Retina (tissue), 1 donor: ENCODE results near the gene HTRA1.

Experiments used
- DNase-seq: peaks from one replicate; pipeline ENCODE4 v3.0.0-alpha.2; 2016

HTRA1 gene

GRCh38 chr10:122475100-122475499, 13.7 kb downstream of the HTRA1 start:
- DNase-seq, result no peak

GRCh38 chr10:122475591-122476332, 14.4 kb downstream of the HTRA1 start:
- DNase-seq, result peak; percentile 78

- no peak for DNase-seq
Observed at GRCh38 chr10:122476333-122476695, 15.0 kb downstream of the HTRA1 start.

DNA sequence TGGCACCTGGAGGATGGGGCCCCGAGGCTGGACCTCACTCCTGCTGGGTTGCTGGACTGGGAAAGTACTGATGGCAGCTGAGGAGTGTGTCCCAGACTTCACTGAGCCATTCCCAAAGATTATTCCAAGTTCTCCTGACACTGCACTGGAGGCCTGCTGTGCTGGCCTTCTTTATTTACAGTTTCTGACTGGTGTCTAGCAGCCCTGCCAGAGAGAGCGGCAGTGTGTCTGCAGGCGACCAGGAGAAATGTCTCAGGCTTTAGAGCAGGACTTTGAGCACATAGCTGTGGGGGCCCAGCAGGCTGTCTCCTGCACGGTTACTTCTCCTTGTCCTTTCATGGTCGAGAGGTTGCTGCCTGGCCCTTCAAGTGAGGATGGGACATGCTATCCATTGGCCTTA, 16.1 kb downstream of the HTRA1 start:
- no peak for DNase-seq

DNA sequence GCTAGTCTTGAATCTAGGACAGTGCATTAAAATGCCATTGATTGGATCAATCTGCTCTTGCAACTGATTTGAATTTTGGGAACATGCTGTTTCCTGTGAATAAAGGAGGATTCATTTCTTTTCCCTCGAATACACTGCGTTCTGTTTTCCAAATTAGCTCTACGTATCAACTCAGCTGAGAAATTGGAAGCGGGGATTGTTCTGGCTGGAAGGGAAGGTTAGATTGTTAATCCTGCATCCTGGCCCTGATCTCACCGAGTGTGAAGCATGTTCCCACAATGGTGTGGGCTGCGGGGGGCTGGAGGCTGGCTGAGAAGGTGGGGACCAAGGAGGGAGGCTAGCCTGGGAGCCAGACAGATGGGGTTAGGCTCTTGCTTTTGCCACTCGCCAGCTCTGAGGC, 17.6 kb downstream of the HTRA1 start:
- peak; percentile 39 for DNase-seq

GRCh38 chr10:122480146-122480833, 18.9 kb downstream of the HTRA1 start:
- DNase-seq, result no peak

DNA sequence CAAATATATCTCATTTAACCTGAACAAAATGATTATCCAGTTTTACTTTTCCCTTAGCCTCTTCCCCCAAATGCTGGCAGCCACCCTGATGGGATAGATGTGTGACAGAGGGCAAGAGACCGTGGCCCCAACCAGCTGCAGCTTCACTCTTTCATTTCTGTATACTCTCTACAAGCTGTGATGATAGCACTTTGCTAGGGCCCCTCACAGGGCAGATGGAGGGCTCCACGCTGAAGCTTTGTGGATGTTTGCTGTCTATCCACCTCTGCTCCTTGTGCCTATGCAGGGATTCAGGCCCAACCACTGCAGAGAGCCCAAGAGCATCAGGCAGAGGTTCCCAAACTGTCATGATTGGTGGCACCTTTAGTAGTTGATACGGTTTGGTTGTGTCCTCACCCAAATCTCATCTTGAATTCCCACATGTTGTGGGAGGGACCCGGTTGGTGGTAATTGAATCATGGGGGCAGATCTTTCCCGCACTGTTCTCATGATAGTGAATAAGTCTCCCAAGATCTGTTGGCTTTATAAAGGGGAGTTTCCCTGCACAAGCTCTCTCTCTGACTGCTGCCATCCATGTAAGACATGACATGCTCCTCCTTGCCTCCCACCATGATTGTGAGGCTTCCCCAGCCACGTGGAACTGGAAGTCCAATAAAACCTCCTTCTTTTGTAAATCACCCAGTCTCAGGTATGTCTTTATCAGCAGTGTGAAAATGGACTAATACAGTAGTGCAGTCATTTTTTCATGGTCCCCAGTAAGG, 20.1 kb downstream of the HTRA1 start:
- DNase-seq, result no peak

GRCh38 chr10:122484276-122485060, 23.1 kb downstream of the HTRA1 start:
- DNase-seq, result no peak

GRCh38 chr10:122485670-122486069, 24.3 kb downstream of the HTRA1 start:
- DNase-seq, result no peak

- DNase-seq, result peak; percentile 38
Observed at GRCh38 chr10:122486406-122487080, 25.2 kb downstream of the HTRA1 start.

- DNase-seq, result peak; percentile 71
Observed at GRCh38 chr10:122487174-122487765, 25.9 kb downstream of the HTRA1 start.

DNA sequence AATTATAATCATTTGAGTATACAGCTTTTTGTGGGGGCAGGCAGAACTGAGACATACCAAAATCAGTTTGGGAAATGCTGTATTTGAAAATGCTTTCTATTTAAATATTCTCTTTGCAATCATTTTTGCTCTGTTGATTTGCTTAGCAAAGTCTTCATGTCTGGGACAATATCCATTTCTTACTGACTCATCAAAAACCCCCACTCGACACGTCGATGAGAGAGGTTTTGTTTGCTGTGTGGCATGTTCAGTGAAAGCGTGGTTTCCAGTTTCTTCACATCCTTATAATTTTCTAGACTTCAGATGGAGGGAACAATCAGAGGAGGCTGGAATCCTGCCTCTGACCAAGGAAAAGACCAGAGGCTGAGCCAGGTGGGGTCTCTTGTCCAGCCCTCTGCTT, 28.9 kb downstream of the HTRA1 start:
- DNase-seq, result no peak

DNA sequence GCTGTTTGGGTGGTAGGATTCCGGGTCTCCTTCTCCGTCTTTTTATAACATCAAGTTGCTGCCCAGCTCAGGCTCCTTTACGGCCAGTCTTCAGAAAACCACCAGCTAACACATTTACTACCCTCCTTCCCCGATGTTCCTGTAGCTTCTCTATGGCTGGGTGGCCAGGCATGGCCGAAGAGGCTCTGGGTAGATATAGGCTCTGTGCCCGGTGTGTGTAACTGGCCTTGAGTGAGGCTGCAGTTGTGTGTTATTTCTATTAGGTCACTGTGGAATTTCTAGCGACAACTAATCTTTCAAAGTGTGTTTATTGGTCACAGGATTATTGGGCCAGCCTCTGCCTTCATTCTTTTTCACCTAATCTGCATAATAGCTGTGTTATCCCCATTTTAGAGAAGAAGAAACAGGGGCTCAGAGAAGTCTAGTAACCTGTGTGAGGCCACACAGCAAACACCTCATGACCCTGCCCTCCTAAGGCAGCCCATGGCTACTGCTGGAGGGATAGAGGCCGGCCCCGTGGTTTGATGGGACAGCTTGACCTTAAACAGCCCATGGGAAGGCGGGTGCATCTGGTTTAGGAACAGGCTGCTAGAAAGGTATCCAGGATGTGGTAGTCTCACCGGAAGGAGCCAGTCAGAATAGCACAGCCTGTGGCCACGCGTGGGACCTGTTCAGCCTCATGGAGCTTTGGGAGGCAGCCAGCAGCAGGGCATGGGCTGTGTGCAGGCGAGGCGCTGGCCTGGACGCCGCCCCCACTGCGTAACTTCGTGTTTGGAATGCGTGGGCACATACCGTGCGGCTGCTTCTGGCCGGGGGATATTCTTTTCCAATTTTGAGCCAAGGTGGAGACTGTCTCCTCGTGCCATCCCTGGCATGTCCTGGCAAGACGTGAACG, 29.7 kb downstream of the HTRA1 start:
- no peak for DNase-seq

DNA sequence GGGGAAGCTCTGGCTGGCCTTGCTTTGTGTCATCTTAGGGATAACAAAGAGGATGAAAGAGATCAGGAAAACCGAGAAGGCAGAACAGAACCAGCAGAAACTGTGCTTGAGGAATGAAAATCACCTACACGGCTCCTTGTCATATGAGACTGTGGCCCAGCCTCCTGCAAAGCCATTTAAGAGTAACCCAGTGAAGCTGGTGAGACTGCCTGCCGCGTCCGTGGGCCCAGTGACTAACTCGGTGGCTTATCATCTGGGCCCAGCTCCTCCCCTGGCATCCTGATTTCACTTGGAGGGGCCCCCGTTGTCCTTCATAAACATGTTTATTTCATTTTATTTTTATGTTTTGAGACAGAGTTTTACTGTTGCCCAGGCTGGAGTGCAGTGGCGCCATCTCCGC, 30.7 kb downstream of the HTRA1 start:
- DNase-seq, result no peak

GRCh38 chr10:122492999-122493481, 31.7 kb downstream of the HTRA1 start:
- DNase-seq, result no peak

GRCh38 chr10:122493761-122494160, 32.4 kb downstream of the HTRA1 start:
- no peak for DNase-seq

DNA sequence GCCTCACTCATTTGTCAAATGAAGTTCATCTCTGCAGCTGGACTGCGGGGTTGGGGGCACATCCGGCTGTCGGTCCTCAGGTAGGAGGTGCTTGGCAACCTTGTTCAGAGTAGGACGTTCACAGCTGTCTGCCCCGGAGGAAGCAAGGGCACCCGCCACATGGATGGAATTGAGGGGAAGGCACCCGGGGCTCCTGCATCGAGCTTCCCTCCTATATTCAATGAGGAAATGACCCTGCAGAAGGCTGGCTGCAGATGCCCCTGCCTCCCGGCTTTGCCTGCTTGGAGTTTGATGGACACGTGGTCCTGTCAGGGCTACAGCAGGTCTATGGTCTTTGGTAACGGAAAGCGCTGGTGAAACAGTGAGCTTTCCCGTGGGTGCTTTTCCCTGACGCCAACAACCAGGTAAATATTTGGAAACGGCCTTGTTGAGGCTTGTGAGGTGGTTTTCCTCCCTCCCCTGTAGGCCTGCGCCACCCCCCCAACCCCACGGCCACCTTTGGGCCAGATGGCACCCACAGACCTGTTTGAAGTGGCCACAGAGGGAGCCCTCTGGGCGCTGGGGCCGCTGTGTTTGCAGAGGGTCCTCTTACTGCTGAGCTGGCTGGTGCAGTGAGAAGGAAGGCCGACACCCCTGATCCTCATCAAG, 32.9 kb downstream of the HTRA1 start:
- no peak for DNase-seq

DNA sequence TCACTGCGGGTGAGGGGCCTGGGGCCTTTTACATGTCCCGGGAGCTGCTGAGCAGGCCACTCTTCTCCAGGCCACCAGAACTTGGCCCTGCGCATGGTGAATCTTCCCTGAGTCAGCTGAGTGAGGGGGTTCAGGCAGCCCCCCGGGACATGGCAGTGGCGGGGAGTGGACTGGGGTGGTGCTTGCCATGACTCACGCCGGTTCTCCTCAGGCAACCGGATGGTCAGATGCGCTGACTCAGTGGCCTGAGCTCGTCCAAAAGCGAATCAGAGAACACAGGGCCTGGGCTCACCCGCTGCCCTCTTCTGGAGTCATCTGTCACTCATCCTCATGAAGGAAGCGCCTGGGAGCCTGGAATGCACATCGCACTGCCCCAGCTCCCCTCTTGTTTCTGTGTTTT, 33.5 kb downstream of the HTRA1 start:
- no peak for DNase-seq

GRCh38 chr10:122495406-122496340, 34.3 kb downstream of the HTRA1 start:
- no peak for DNase-seq
